ENCODE data around the gene ZNF281.

- TF ChIP-seq, protein P1, sequence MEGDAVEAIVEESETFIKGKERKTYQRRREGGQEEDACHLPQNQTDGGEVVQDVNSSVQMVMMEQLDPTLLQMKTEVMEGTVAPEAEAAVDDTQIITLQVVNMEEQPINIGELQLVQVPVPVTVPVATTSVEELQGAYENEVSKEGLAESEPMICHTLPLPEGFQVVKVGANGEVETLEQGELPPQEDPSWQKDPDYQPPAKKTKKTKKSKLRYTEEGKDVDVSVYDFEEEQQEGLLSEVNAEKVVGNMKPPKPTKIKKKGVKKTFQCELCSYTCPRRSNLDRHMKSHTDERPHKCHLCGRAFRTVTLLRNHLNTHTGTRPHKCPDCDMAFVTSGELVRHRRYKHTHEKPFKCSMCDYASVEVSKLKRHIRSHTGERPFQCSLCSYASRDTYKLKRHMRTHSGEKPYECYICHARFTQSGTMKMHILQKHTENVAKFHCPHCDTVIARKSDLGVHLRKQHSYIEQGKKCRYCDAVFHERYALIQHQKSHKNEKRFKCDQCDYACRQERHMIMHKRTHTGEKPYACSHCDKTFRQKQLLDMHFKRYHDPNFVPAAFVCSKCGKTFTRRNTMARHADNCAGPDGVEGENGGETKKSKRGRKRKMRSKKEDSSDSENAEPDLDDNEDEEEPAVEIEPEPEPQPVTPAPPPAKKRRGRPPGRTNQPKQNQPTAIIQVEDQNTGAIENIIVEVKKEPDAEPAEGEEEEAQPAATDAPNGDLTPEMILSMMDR (IDR thresholded peaks at IDR 0.05), result no peak
- no peak for TF ChIP-seq POLR2A (IDR thresholded peaks at IDR 0.05)
Observed at GRCh38 chr1:200422211-200422610, 12.4 kb upstream of the ZNF281 start.
